Effector memory CD8-positive, alpha-beta T cell (primary cell): ENCODE data around the gene VPS26B.
"Not testable (repeated sequence)": the region's sequence is repeated elsewhere in the genome, so short reads cannot be mapped to it uniquely, and the experiment has no call there.

Experiments
- ATAC-seq: fragments of 150-1000 bp; cut with Tn5 transposase; replicated peaks from 2 replicates; pipeline ENCODE4 v1.10.0; 2021; ENCODE audit warnings: mild to moderate bottlenecking, moderate library complexity
- DNase-seq, 3 experiments: peaks; one replicate each; pipeline ENCODE4 v3.0.0; 2021
- H3K27ac Mint-ChIP-seq, 2 donors: one replicate each; pipeline ENCODE4 v1.8.0; 2022; ENCODE audit warnings: mild to moderate bottlenecking in 2 of 2, mixed read lengths in 2 of 2, moderate library complexity in 2 of 2
- H3K27me3 Mint-ChIP-seq, 2 donors: one replicate each; pipeline ENCODE4 v1.8.0; 2022; ENCODE audit warnings: mixed read lengths in 2 of 2
- H3K36me3 Mint-ChIP-seq: one replicate; pipeline ENCODE4 v1.8.0; 2022; ENCODE audit warnings: mild to moderate bottlenecking, moderate library complexity, mixed read lengths; ENCODE audit not compliant: insufficient read depth
- H3K4me1 Mint-ChIP-seq, 2 donors: one replicate each; pipeline ENCODE4 v1.8.0; 2022; ENCODE audit warnings: low read depth in 2 of 2, mixed read lengths in 2 of 2
- H3K4me3 Mint-ChIP-seq, 2 donors: one replicate each; pipeline ENCODE4 v1.8.0; 2022; ENCODE audit warnings: mild to moderate bottlenecking in 2 of 2, mixed read lengths in 2 of 2, moderate library complexity in 2 of 2
- H3K9me3 Mint-ChIP-seq, 2 donors: one replicate each; pipeline ENCODE4 v1.8.0; 2022; ENCODE audit warnings: mixed read lengths in 2 of 2
- total RNA-seq, 9 experiments: gene quantifications; one replicate each; lab custom pipeline; 2026; lab: John Stamatoyannopoulos, UW

Gene VPS26B
- 40.1 to 102 (median 77.7) reads per million in 9 experiments for total RNA-seq

- peak within 1 kb of the TSS; percentile 95 for H3K4me3 Mint-ChIP-seq
- DNase-seq = peak; percentile 92 to 93 (median 93)
- H3K27ac Mint-ChIP-seq = peak within 1 kb of the TSS; percentile 96 to 98
- H3K36me3 Mint-ChIP-seq = peaks cover 37% of the 10 kb centered on the region
- no peaks in the 10 kb centered on the region for H3K9me3 Mint-ChIP-seq
- peaks cover 47 to 63% of the 10 kb centered on the region in 2 donors for H3K4me1 Mint-ChIP-seq
- H3K27me3 Mint-ChIP-seq = no peaks in the 10 kb centered on the region
- ATAC-seq = peak; percentile 79
Observed at GRCh38 chr11:134223836-134224709, at the start of gene VPS26B, which contains the start of gene NCAPD3. TSS of gene VPS26B (plus strand) at chr11:134224671. CDS start at chr11:134225123, 452 bp downstream. TSS of gene NCAPD3 (minus strand) at chr11:134223967. CDS start at chr11:134223926, 41 bp downstream.

- no peak for DNase-seq
- peaks cover 32% of the 10 kb centered on the region for H3K36me3 Mint-ChIP-seq
- H3K4me1 Mint-ChIP-seq = no peaks in the 10 kb centered on the region
- H3K27ac Mint-ChIP-seq = no peak overlapping the region
- ATAC-seq = no peak
- H3K27me3 Mint-ChIP-seq = no peaks in the 10 kb centered on the region
- no peaks in the 10 kb centered on the region for H3K9me3 Mint-ChIP-seq
- H3K4me3 Mint-ChIP-seq = no peak overlapping the region
Observed at GRCh38 chr11:134176284-134176683, 48.2 kb upstream of the VPS26B start.

GRCh38 chr11:134178032-134178674 is 46.3 kb upstream of the VPS26B start:
- Mint-ChIP-seq H3K4me3 (no peak overlapping the region), H3K4me1 (no peaks in the 10 kb centered on the region), H3K27ac (peak overlapping the region in 1 of 2 donors; percentile 41), H3K27me3 (no peaks in the 10 kb centered on the region), H3K9me3 (no peaks in the 10 kb centered on the region), H3K36me3 (peaks cover 26% of the 10 kb centered on the region)
- ATAC-seq (no peak), DNase-seq (no peak)

GRCh38 chr11:134181707-134182106 is 42.8 kb upstream of the VPS26B start:
- ATAC-seq = no peak
- Mint-ChIP-seq H3K27ac (no peak overlapping the region), H3K4me3 (no peak overlapping the region), H3K4me1 (no peaks in the 10 kb centered on the region), H3K9me3 (no peaks in the 10 kb centered on the region), H3K27me3 (no peaks in the 10 kb centered on the region), H3K36me3 (peaks cover 25% of the 10 kb centered on the region)
- no peak for DNase-seq

GRCh38 chr11:134188092-134188491 is 36.4 kb upstream of the VPS26B start:
- DNase-seq, H3K9me3 Mint-ChIP-seq, H3K4me3 Mint-ChIP-seq, ATAC-seq, H3K27me3 Mint-ChIP-seq, H3K27ac Mint-ChIP-seq, H3K4me1 Mint-ChIP-seq: not testable (repeated sequence)
- peaks cover 42% of the 10 kb centered on the region for H3K36me3 Mint-ChIP-seq

- Mint-ChIP-seq H3K4me1 (peaks cover 2 to 5% of the 10 kb centered on the region in 2 donors), H3K27ac (peak overlapping the region; percentile 70 to 93), H3K27me3 (no peaks in the 10 kb centered on the region), H3K9me3 (no peaks in the 10 kb centered on the region), H3K4me3 (peak overlapping the region; percentile 19 to 53), H3K36me3 (peaks cover 37% of the 10 kb centered on the region)
- DNase-seq (peak in 2 of 3 experiments; percentile 8 to 10), ATAC-seq (peak; percentile 71)
Observed at GRCh38 chr11:134196756-134197155, 27.7 kb upstream of the VPS26B start.

GRCh38 chr11:134199531-134199930 is 24.9 kb upstream of the VPS26B start:
- no peaks in the 10 kb centered on the region for H3K27me3 Mint-ChIP-seq
- H3K4me3 Mint-ChIP-seq = no peak overlapping the region
- no peaks in the 10 kb centered on the region for H3K9me3 Mint-ChIP-seq
- peaks cover 34% of the 10 kb centered on the region for H3K36me3 Mint-ChIP-seq
- ATAC-seq = no peak
- no peak for DNase-seq
- H3K4me1 Mint-ChIP-seq = peaks cover 2 to 5% of the 10 kb centered on the region in 2 donors
- H3K27ac Mint-ChIP-seq = peak overlapping the region in 1 of 2 donors; percentile 5

- H3K36me3 Mint-ChIP-seq = peaks cover 40% of the 10 kb centered on the region
- no peaks in the 10 kb centered on the region for H3K9me3 Mint-ChIP-seq
- H3K4me1 Mint-ChIP-seq = peaks cover 2 to 5% of the 10 kb centered on the region in 2 donors
- no peak overlapping the region for H3K4me3 Mint-ChIP-seq
- no peaks in the 10 kb centered on the region for H3K27me3 Mint-ChIP-seq
- DNase-seq = no peak
- no peak for ATAC-seq
- no peak overlapping the region for H3K27ac Mint-ChIP-seq
Observed at GRCh38 chr11:134200688-134201087, 23.8 kb upstream of the VPS26B start.

GRCh38 chr11:134202661-134203060 is 21.8 kb upstream of the VPS26B start:
- Mint-ChIP-seq H3K4me1 (no peaks in the 10 kb centered on the region), H3K27ac (no peak overlapping the region), H3K4me3 (no peak overlapping the region), H3K27me3 (no peaks in the 10 kb centered on the region), H3K9me3 (no peaks in the 10 kb centered on the region), H3K36me3 (peaks cover 43% of the 10 kb centered on the region)
- DNase-seq (no peak), ATAC-seq (no peak)

GRCh38 chr11:134205729-134206128 is 18.7 kb upstream of the VPS26B start:
- peaks cover 0 to 3% of the 10 kb centered on the region in 2 donors for H3K4me1 Mint-ChIP-seq
- DNase-seq = no peak
- no peak for ATAC-seq
- no peak overlapping the region for H3K4me3 Mint-ChIP-seq
- no peaks in the 10 kb centered on the region for H3K9me3 Mint-ChIP-seq
- peaks cover 60% of the 10 kb centered on the region for H3K36me3 Mint-ChIP-seq
- no peak overlapping the region for H3K27ac Mint-ChIP-seq
- H3K27me3 Mint-ChIP-seq = no peaks in the 10 kb centered on the region

- Mint-ChIP-seq H3K27me3 (no peaks in the 10 kb centered on the region), H3K9me3 (no peaks in the 10 kb centered on the region), H3K36me3 (peaks cover 59% of the 10 kb centered on the region), H3K4me1 (peaks cover 0 to 5% of the 10 kb centered on the region in 2 donors), H3K27ac (peak overlapping the region in 1 of 2 donors; percentile 16), H3K4me3 (no peak overlapping the region)
- DNase-seq = no peak
- no peak for ATAC-seq
Observed at GRCh38 chr11:134206185-134206584, 18.3 kb upstream of the VPS26B start.

- no peak overlapping the region for H3K27ac Mint-ChIP-seq
Observed at GRCh38 chr11:134207538-134208239, 16.8 kb upstream of the VPS26B start.

GRCh38 chr11:134215836-134216235 is 8.6 kb upstream of the VPS26B start:
- H3K27ac Mint-ChIP-seq = peak overlapping the region in 1 of 2 donors; percentile 32
- DNase-seq = no peak
- no peaks in the 10 kb centered on the region for H3K27me3 Mint-ChIP-seq
- peaks cover 9 to 36% of the 10 kb centered on the region in 2 donors for H3K4me1 Mint-ChIP-seq
- H3K36me3 Mint-ChIP-seq = peaks cover 26% of the 10 kb centered on the region
- ATAC-seq = no peak
- no peaks in the 10 kb centered on the region for H3K9me3 Mint-ChIP-seq
- H3K4me3 Mint-ChIP-seq = no peak overlapping the region

More at GRCh38 chr11:134207538-134208239, 16.8 kb upstream of the VPS26B start:
- H3K36me3 Mint-ChIP-seq = peaks cover 49% of the 10 kb centered on the region
- DNase-seq (peak; percentile 63 to 71 (median 65)), ATAC-seq (no peak)
- no peaks in the 10 kb centered on the region for H3K27me3 Mint-ChIP-seq
- peaks cover 0 to 5% of the 10 kb centered on the region in 2 donors for H3K4me1 Mint-ChIP-seq
- no peaks in the 10 kb centered on the region for H3K9me3 Mint-ChIP-seq
- no peak overlapping the region for H3K4me3 Mint-ChIP-seq
